Non-pigmented ciliary epithelial cell (primary cell): ENCODE data around the gene CD164L2.
"Not testable (repeated sequence)": the region's sequence is repeated elsewhere in the genome, so short reads cannot be mapped to it uniquely, and the experiment has no call there.

Source experiments
- DNase-seq: peaks from one replicate; pipeline ENCODE4 v3.0.0-alpha.2; 2010; ENCODE audit warnings: low read depth

The CD164L2 gene

DNA sequence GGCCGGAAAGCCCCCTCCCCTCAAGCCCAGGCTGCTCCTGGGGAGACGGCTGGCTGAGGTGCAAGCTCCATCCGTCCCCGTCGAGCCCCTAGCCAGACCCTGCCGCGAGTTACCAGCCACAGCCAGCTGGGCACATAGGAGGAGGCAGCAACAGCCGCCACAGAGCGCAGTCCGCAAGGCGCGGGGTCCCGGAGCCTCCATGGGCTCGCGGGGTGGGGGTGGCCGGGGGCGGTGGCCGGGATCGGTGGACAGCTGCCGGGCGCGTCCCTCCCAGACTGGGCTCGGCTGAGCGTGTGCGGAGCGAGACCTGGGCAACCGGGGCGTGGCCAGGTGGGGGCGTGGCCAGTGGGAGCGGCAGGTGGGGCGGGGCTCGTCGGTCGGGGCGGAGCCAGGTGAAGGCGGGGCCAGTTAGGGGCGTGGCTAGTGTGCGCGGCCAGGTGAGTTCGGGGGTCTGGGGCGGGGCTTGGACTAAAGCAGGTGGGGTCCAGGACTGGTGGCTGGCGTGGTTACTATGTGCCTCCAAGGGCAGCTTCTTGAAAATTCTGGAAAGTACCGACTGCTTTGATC lies at the start of gene CD164L2:
TSS of gene CD164L2 (minus strand) at position 295 of the 567 bp plus-strand sequence. CDS start at position 201, 94 bp downstream.
- DNase-seq: no peak

DNA sequence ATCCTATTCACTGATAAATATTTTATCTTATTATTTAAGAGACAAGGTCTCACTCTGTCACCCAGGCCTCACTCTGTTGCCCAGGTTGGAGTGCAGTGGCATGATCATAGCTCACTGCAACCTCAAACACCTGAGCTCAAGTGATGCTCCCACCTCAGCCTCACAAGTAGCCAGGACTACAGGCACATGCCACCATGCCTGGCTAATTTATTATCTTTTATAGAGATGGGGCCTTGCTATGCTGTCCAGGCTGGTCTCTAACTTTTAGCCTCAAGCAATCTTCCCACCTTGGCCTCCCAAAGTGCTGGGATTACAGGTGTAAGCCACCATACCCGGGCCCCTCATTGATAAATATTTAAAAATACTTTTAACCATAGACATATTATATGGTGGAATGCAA lies 49.6 kb upstream of the CD164L2 start:
- DNase-seq: not testable (repeated sequence)

DNA sequence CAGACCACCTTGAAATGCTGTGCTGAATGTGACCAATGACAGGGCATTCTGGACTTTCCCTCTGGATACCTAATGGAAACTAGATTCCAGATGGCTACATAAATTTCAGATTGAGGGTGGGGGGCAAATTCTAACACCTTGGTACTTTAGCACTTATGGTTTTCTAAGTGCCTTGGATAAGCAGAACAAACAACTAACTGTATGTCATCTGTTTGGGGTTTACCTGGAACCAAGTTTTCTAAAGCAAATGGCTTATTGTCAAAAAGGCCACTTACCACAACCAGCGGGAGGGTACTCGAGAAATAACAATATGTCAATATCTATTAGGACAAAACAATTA lies 48.4 kb upstream of the CD164L2 start:
- DNase-seq: no peak

DNA sequence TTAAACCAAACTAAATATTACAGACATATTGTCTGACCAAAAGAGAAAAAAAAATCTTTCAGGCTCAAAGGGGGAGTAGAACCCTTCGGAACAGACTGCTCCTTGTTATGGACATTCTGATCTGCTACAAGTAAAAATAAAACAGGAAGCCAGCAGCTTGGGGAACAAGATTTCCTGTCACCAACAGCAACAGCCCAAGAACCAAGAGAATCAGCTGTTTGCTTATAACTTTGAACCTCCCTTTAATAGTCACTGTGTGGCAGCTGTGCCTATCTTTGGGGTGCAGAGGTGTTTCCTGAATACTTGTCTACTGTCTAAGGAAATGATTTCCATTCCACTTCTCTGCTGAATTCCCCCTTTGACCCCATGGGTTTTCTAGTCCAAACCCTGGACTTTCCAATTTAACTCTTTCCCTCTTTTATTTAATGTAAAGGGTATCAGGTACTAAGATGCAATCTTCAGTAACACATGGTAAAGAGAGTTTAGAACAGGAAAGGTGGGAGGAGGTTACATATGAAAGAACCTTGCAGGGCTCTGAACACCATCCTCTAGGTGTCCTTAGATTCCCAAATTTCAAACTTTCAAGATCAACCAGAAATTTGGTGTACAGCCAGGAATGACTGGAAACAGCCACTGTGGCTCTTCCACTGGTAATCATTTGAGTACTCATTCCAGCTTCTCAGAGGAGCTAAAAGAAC lies 47.9 kb upstream of the CD164L2 start:
- no peak for DNase-seq

GRCh38 chr1:27429029-27429425 lies 45.9 kb upstream of the CD164L2 start:
- no peak for DNase-seq

- no peak for DNase-seq
These were observed 45.3 kb upstream of the CD164L2 start for GRCh38 chr1:27428316-27429028.

DNA sequence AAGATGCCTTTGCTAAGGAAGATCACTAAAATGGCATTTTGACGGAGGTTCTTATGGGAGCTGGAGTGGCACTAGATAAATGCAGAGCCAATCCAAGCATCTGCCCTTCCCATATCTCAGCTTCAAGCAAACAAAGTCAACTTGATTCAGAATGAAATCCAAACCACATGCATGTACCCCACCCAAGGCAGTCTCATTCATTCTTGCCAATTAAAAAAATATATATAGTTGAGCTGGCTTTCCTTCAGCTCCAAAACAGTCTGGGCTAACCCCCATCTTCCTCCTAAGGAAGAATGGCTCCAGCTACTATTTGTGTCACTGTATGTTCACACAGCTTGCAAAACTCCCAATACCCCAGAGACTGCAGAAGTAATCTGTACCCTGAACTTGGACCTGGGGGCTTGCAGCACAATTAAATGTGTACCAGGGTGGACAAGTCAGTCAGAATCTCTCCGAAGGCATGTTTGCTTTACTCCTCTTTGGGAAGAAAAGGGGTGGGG lies 44.7 kb upstream of the CD164L2 start:
- no peak for DNase-seq

GRCh38 chr1:27427329-27427728 lies 44.2 kb upstream of the CD164L2 start:
- no peak for DNase-seq

DNA sequence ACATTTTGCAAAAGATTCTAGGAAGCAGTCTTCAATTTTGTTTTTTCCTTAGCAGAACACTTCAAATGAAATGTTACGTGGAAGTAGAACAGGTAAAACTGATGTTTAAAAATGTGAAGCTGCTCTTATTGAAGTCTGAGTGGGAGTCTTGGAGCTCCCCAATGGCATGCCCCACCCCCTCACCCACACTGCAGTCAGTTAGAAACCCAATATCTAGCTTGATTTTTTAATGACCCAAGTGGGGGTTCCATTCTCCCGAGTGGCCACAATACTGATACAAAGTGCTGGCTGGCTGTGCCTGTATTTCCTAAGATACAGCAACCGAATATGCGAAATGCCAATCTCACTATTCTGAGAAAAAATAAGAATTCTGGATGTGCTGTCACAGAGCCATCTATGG lies 40.6 kb upstream of the CD164L2 start:
- no peak for DNase-seq

- peak; percentile 72 for DNase-seq
These were observed 35.4 kb upstream of the CD164L2 start for GRCh38 chr1:27418326-27419185.

GRCh38 chr1:27417713-27418112 lies 34.6 kb upstream of the CD164L2 start:
- no peak for DNase-seq

- DNase-seq: no peak
These were observed 33.4 kb upstream of the CD164L2 start for GRCh38 chr1:27416387-27417111.

DNA sequence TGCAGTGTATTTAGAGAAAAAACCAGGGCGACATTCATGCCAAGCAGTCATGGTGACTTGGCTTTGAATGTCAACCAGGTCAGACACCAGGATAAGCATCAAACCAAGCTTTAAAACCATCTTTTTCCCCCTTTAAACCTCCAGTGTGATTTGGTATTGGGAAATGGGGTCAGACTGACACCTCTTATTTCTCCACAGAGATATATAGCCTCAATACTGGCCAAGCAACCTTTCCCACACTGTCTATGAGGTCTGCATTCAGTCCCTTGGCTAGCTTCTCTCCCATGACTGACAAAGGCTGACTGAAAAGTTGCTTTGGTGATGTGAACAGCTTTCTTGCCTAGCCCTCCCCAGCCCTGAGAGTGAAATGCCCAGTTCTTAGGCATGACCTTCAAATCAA lies 31.0 kb upstream of the CD164L2 start:
- no peak for DNase-seq

DNA sequence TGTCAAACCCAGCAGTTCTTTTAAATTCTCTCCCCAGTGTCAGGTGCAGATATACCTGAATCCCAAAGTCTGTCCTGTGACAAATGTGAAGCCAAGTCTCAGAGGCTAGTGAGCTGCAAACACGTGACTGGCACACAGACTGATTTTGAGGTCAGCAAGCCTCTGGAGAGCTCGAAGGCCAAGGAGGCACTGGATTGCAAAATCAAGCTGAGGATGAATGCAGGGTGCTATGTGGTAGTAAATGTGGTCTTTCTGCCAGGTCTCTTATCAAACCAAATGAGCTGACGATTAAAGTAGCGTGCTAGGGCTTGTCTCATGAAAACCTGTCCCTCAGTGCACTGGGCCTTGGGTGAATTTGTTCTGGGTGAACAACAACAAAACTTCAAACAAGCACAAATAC lies 29.9 kb upstream of the CD164L2 start:
- no peak for DNase-seq

GRCh38 chr1:27412502-27412901 lies 29.4 kb upstream of the CD164L2 start:
- DNase-seq: no peak

DNA sequence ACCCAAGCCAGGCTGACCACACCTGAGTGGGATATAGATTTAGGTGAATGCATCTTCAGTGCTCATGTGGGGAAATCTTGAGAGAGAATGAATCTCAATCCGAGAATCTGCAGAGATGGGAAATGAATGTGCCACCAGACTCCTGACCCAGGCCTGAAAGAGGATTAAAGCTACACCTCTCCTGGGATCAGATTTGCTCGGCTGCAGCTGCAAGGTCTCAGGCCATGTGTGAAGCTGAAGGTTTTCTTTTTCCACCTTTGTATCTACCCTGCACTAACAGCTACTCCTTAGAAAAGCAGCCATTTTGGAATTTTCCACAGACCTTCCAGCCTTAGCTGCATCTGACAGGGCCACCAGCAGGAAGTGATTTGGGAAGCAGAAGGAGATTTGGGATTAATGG lies 27.6 kb upstream of the CD164L2 start:
- no peak for DNase-seq

- DNase-seq: no peak
These were observed 26.5 kb upstream of the CD164L2 start for GRCh38 chr1:27409669-27410068.

- no peak for DNase-seq
These were observed 25.0 kb upstream of the CD164L2 start for GRCh38 chr1:27408151-27408550.

- not testable (repeated sequence) for DNase-seq
These were observed 23.7 kb upstream of the CD164L2 start for GRCh38 chr1:27406791-27407190.

- no peak for DNase-seq
These were observed 23.2 kb upstream of the CD164L2 start for GRCh38 chr1:27406362-27406680.

DNA sequence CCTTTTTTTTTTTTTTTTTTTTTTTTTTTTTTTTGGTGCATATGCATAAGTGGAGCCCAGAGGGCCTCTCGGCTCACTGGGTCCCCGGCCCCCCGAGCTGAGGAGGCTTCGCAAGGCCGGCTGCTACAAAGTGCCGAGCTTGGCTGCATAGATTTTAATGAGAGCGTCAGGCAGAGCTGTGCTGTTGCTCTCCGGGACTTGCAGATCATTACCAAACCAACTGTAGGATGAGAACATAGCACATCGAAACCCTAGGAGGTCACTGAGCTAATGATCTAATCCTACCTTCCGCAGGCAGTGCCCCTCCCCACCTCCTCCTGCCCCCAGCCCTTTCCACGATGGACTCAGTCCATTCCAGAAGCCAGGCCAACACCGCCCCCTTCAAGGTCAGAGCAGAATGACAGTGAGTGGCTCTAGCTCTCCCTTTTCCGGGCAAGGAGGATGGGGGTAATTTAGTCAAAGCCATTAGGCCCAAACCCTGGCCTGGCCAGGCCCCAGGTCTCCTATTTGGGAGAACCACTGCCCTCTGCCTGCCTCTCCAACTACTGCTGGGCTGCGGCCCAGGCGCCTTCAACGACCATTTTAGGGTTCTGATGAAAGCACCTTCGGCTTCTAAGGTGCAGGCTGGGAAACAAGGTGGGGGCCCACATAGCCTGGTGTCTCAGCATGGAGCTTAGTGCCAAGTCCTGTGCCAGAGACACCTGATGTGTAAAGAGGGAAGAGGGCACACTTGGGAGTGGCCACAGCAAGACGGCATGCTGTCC lies 22.6 kb upstream of the CD164L2 start:
- not testable (repeated sequence) for DNase-seq
